Stimulated activated CD8-positive, alpha-beta memory T cell treated with anti-CD3 and anti-CD28 coated beads, Interleukin-15, amount 100 ng/mL, for 24 hours (primary cell): Measurements from ENCODE around the gene HIPK2.
"Not testable (repeated sequence)": the region's sequence is repeated elsewhere in the genome, so short reads cannot be mapped to it uniquely, and the experiment has no call there.

Experiments used
- DNase-seq: peaks from one replicate; pipeline ENCODE4 v3.0.0-alpha.2; 2020; ENCODE audit warnings: low read depth

The HIPK2 gene

DNA sequence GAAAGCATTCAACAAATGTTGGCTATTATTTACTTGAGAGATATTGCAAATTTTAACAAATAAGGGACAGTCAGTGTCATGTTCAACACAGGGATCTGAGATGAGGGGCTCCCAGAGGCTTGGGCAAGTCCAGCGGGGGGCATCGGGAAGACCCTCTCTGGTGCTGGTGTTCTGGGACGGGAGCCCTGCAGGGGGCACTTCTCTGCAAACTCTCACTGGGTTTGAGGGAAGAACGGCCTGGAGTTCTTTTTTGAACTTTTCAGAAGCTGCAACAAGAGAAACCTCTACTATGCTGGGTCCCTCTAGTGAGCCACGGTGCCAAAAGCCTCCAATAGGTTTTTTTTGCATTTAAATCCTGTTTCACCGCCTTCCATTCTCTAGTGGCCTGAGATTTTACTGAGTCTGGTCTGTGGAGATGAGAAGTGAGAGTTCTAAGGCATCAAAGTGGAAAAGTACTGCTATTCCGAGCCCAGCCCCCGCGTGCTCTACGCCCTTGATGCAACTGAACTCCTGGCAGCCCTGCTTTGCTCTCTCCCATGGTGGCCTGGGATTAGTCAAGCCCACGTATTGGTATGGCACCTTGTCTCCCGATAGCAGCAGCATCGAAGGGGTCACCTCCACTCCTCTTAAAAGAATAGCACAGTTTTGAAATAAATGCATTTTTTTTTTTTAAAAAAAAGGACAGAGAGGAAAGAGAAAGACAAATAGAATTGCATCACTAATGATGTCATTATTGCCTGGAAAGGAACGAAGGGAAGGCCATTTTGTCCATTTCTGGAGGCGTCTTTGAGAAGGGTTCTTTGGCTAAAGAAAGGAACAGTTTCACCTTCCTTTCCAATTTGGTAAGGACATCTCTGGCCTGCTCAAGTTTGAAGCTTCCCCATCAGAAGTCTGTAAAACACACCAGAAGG, 210.8 kb downstream of the HIPK2 start:
- no peak for DNase-seq

DNA sequence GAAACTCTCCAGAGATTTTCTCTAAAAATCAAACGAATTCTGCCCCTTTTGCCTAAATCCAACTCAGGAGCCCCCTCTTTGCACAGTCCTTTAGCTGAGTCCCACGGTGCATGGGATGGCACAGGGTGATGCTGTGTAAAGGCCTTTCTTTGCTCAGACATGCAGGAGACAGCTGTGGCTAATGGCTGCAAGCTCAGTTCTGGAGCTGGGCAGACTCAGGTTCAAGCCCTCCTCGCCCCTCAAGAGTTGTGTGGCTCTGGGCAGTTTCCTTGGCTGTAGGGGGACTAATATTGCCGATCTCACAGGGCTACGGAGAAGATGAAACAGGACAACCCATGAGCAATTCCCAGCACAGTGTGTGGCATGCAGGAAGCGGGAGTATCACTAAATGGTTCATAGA, 211.7 kb downstream of the HIPK2 start:
- no peak for DNase-seq

GRCh38 chr7:139563856-139564255, 213.9 kb downstream of the HIPK2 start:
- no peak for DNase-seq

GRCh38 chr7:139562961-139563565, 214.7 kb downstream of the HIPK2 start:
- DNase-seq: no peak

GRCh38 chr7:139562491-139562890, 215.3 kb downstream of the HIPK2 start:
- DNase-seq: no peak

GRCh38 chr7:139560678-139561077, 217.1 kb downstream of the HIPK2 start:
- DNase-seq: no peak

- no peak for DNase-seq
These were observed 217.6 kb downstream of the HIPK2 start for GRCh38 chr7:139560199-139560598.

- DNase-seq: no peak
These were observed 218.3 kb downstream of the HIPK2 start for GRCh38 chr7:139559364-139560105.

DNA sequence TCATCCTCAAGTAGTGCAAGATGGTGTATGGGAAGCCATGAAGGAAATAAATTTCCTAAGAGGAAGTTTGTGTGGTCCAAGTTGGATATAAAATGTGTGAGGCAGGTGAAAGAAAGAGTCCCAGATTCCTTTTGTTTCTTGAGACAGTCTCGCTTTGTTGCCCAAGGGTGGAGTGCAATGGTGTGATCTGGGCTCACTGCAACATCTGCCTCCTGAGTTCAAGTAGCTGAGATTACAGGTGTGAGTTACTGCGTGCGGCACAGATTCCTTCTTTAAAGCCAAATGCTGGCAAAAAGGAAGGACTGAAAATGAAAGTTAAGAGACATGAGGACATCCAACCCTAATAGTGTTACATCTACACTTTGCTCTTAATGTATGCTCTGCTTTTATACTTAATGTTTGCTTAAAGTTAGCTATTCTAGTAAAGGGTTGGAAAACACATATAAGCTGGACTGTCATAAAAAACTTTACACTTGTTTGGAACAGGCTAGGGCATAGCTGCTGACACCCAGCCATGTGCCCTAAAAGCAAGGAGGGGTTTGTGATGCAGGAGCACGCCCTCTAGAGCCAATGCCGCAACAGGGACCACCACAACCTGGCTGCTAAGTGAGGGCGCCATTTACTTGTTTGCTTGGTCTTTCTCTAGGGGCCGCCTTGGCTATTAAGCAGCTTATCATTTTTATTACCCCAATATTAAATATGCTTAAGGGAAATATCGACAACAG, 219.8 kb downstream of the HIPK2 start:
- no peak for DNase-seq

DNA sequence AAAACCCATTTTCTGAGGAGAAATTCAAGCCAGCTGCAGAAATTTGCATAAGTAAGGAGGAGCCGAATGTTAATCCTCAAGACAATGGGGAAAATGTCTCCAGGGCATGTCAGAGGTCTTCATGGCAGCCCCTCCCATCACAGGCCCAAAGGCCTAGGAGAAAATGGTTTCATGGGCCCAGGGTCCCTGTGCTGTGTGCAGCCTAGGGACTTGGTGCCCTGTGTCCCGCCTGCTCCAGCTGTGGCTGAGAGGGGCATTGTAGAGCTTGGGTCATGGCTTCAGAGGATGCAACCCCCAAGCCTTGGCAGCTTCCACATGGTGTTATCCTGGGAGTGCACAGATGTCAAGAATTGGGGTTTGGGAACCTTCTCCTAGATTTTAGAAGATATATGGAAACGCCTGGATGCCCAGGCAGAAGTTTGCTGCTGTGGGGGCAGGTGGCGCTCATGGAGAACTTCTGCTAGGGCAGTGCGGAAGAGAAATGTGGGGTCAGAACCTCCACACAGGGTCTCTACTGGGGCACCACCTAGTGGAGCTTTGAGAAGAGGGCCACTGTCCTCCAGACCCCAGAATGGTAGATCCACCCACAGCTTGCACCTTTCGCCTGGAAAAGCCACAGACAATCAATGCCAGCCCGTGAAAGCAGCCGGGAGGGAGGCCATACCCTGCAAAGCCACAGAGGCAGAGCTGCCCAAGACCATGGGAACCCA, 223.7 kb downstream of the HIPK2 start:
- DNase-seq: not testable (repeated sequence)

DNA sequence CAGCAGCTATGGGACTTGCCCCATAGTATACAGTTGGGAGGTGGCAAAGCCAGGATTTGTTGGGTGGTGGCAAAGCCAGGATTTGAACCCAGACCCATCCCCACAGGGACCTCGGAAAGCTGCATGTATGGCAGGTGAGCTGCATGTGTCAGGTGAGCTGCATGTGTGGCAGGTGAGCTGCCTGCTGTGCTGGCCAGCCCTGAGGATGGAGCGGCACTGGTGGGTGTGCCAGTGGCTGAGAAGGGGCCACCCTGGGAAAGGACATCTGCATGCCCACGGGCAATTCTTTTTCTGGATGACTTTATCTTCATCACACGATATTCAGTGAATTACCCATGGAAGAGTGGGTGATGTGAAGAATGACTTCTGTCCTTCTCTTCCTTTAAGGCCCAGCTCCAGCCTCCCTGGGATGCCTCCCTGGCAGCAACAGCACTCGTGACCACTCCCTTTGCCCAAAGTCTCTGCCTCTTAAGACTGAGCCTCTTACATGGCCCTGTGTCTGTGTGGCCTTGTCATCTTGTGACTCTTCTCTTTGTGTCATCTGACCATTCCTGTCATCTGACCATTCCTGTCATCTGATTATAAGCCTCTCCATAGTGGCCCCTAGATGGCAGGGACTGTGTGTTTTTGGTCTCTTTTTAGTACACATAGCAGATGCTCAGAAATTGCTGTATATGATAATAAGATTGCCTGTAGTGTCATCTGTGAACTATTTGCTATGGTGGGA, 229.3 kb downstream of the HIPK2 start:
- no peak for DNase-seq

GRCh38 chr7:139544645-139545044, 233.2 kb downstream of the HIPK2 start:
- DNase-seq: no peak

DNA sequence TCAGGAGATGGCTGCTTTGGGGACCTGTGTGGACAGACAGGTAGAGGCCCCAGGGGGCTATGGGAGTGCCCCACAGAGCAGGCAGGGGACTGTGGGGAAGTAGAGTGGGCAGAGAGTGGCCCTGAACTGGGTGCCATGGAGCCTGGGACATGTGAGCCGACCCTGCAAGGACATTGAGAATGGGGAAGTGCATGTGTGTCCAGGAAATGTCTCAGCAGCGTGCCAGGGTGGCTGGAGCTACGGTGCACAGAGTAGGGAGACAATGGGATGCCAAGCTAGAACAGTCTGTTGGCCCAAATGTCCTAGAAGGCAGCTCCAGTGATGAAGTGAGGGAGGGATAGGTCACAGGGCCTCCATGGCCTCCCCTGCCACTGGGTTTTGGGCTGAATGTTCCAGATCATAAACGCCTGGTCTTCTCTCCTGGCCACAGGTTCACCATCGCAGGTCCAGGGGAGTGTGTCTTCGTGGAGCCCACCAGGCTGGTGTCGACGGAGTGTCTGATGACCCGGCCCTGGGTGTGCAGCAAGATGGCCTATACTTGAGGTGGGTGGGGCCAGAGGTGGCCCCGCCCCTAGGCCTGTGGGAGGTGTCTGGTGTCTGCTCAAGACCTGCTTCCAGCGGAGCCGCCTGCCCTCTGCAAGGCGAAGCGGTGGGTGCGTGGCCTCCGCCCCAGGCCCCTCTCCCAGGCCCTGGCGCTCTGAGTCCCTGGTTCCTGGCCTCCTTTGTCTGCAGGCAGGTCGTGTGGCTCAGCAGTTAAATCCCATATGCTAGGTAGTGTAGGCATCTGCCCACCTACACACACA, 233.8 kb downstream of the HIPK2 start:
- DNase-seq: no peak

GRCh38 chr7:139542308-139543151, 235.3 kb downstream of the HIPK2 start:
- DNase-seq: no peak

DNA sequence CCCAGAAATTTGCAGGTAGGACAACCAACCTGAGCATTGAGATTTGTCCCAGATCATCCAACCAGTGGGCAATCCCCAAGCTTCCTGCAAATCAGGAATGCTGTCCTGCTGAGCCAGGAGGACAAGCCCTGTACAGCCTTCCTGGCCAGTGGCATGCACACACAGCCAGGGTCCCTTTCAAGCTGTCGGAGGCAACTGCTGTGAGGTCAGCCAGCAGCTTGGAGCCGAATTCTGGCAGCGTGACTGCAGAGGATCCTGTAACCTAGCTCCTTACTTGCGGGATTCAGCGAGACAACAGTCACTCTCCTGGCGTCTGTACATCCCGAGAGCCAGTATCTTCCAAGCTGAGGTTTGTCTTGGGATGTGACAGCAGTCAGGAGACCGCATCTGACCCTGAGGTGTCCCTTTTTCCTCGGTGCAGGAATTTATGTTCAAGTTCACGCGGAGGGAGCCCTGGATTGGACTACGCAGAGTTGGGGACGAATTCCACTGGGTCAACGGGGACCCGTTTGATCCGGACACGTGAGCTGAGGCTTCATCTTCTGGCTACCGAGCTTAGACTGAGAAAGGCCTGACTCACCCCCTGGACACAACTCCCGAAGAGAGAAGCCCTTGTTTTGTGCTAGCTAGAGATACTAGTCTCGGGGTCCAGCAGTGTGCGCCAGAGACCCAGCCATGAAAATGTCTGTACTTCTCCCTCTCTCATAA, 236.0 kb downstream of the HIPK2 start:
- no peak for DNase-seq

- no peak for DNase-seq
These were observed 237.6 kb downstream of the HIPK2 start for GRCh38 chr7:139540203-139540602.

DNA sequence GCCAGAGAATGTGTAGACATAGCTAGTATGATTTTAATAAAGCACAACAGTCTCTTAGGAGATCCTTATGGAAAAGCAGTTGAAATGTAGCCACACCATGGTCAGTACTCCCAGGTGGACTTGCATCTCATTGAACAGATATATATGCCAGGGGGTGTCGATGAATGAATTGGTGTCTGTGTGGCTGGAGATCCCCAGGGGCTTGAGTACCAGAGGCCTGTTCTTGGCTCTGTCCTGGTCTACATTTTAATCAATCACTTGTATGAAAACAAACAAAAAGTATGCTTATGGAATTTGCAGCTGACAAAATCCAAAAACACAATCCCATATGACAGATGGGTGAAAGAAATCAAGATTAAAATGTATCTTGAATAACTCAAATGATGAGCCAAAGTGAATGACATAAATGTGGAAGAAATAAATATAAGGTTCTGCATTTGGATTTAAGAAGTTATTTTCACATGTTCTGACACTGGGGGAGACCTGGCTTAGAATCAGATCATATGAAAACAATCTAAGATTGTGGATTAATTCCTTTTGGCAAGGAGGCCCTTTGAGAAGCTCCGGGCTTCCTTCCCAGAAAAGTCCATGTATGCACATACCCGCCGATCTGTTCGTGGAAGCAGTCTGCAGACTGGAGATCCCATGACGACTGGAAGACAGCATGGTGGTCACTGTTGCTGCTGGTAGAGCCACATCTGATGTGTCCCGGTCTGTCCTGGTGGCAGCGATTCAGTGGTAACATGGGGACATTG, 238.7 kb downstream of the HIPK2 start:
- no peak for DNase-seq

- DNase-seq: no peak
These were observed 241.6 kb downstream of the HIPK2 start for GRCh38 chr7:139536152-139536551.
